ENCODE measurements around the gene ANTXR1. TPM values are rescaled to one million over a fixed set of nuclear protein-coding genes. Genes with fewer than 3 reads are reported as not detected.

ANTXR1 gene
- total and polyA plus RNA-seq, 4 donors: 45.7 to 65.0 (median 47.7) TPM

GRCh38 chr2:69237070-69237670, 224.2 kb downstream of the ANTXR1 start:
- no peaks in the 10 kb centered on the region for H3K27me3 ChIP-seq (ENCODE audit: control insufficient read depth, insufficient read depth, low read length)
- DNase-seq (ENCODE audit: low read depth in 4 of 6, low spot score in 6 of 6): no peak
- no peaks in the 10 kb centered on the region for H3K4me1 ChIP-seq (ENCODE audit: control insufficient read depth, insufficient read depth, low read length)
- H3K27ac ChIP-seq (ENCODE audit: low read depth, low read length): no peak overlapping the region
- no peak overlapping the region for H3K4me3 ChIP-seq (ENCODE audit: low read depth, low read length)
- H3K36me3 ChIP-seq (ENCODE audit: control insufficient read depth, insufficient read depth, low read length): no peaks in the 10 kb centered on the region
- no peaks in the 10 kb centered on the region for H3K9me3 ChIP-seq (ENCODE audit: control insufficient read depth, insufficient read depth, low read length)
- no CpG with 5 or more reads among the region's 6 CpGs for WGBS (ENCODE audit: insufficient coverage)

GRCh38 chr2:69238449-69239031, 225.6 kb downstream of the ANTXR1 start:
- no peaks in the 10 kb centered on the region for H3K27me3 ChIP-seq (ENCODE audit: control insufficient read depth, insufficient read depth, low read length)
- no peaks in the 10 kb centered on the region for H3K9me3 ChIP-seq (ENCODE audit: control insufficient read depth, insufficient read depth, low read length)
- no peak overlapping the region for H3K27ac ChIP-seq (ENCODE audit: low read depth, low read length)
- no peak overlapping the region for H3K4me3 ChIP-seq (ENCODE audit: low read depth, low read length)
- H3K4me1 ChIP-seq (ENCODE audit: control insufficient read depth, insufficient read depth, low read length): no peaks in the 10 kb centered on the region
- 100% methylated on average over 3 of the region's 6 CpGs for WGBS (ENCODE audit: insufficient coverage)
- peaks cover under 1% of the 10 kb centered on the region for H3K36me3 ChIP-seq (ENCODE audit: control insufficient read depth, insufficient read depth, low read length)
- DNase-seq (ENCODE audit: low read depth in 4 of 6, low spot score in 6 of 6): no peak

GRCh38 chr2:69241093-69241492, 228.1 kb downstream of the ANTXR1 start:
- WGBS (ENCODE audit: insufficient coverage): 70% methylated on average over 2 of the region's 7 CpGs
- Histone ChIP-seq H3K9me3 (ENCODE audit: control insufficient read depth, insufficient read depth, low read length) (no peaks in the 10 kb centered on the region), H3K36me3 (ENCODE audit: control insufficient read depth, insufficient read depth, low read length) (peaks cover 11% of the 10 kb centered on the region), H3K27me3 (ENCODE audit: control insufficient read depth, insufficient read depth, low read length) (no peaks in the 10 kb centered on the region), H3K4me1 (ENCODE audit: control insufficient read depth, insufficient read depth, low read length) (no peaks in the 10 kb centered on the region), H3K27ac (ENCODE audit: low read depth, low read length) (peak overlapping the region; percentile 27), H3K4me3 (ENCODE audit: low read depth, low read length) (no peak overlapping the region)
- peak in 1 of 6 donors; percentile 38 for DNase-seq (ENCODE audit: low read depth in 4 of 6, low spot score in 6 of 6)

- H3K4me1 ChIP-seq (ENCODE audit: control insufficient read depth, insufficient read depth, low read length): no peaks in the 10 kb centered on the region
- H3K9me3 ChIP-seq (ENCODE audit: control insufficient read depth, insufficient read depth, low read length): no peaks in the 10 kb centered on the region
- DNase-seq (ENCODE audit: low read depth in 4 of 6, low spot score in 6 of 6): no peak
- H3K27me3 ChIP-seq (ENCODE audit: control insufficient read depth, insufficient read depth, low read length): no peaks in the 10 kb centered on the region
- H3K36me3 ChIP-seq (ENCODE audit: control insufficient read depth, insufficient read depth, low read length): peaks cover 14% of the 10 kb centered on the region
- peak overlapping the region; percentile 45 for H3K27ac ChIP-seq (ENCODE audit: low read depth, low read length)
- 100% methylated on average over 3 of the region's 9 CpGs for WGBS (ENCODE audit: insufficient coverage)
- H3K4me3 ChIP-seq (ENCODE audit: low read depth, low read length): no peak overlapping the region
Observed at GRCh38 chr2:69241664-69242514, 228.9 kb downstream of the ANTXR1 start.

GRCh38 chr2:69242651-69243051, 229.7 kb downstream of the ANTXR1 start:
- Histone ChIP-seq H3K27me3 (ENCODE audit: control insufficient read depth, insufficient read depth, low read length) (no peaks in the 10 kb centered on the region), H3K36me3 (ENCODE audit: control insufficient read depth, insufficient read depth, low read length) (peaks cover 14% of the 10 kb centered on the region), H3K4me3 (ENCODE audit: low read depth, low read length) (no peak overlapping the region), H3K4me1 (ENCODE audit: control insufficient read depth, insufficient read depth, low read length) (no peaks in the 10 kb centered on the region), H3K27ac (ENCODE audit: low read depth, low read length) (peak overlapping the region; percentile 45), H3K9me3 (ENCODE audit: control insufficient read depth, insufficient read depth, low read length) (no peaks in the 10 kb centered on the region)
- 62% methylated on average over 4 of the region's 7 CpGs for WGBS (ENCODE audit: insufficient coverage)
- peak in 2 of 6 donors; percentile 41 to 46 for DNase-seq (ENCODE audit: low read depth in 4 of 6, low spot score in 6 of 6)

- no peak for DNase-seq (ENCODE audit: low read depth in 4 of 6, low spot score in 6 of 6)
- Histone ChIP-seq H3K9me3 (ENCODE audit: control insufficient read depth, insufficient read depth, low read length) (no peaks in the 10 kb centered on the region), H3K27ac (ENCODE audit: low read depth, low read length) (no peak overlapping the region), H3K36me3 (ENCODE audit: control insufficient read depth, insufficient read depth, low read length) (peaks cover 14% of the 10 kb centered on the region), H3K27me3 (ENCODE audit: control insufficient read depth, insufficient read depth, low read length) (no peaks in the 10 kb centered on the region), H3K4me1 (ENCODE audit: control insufficient read depth, insufficient read depth, low read length) (no peaks in the 10 kb centered on the region), H3K4me3 (ENCODE audit: low read depth, low read length) (no peak overlapping the region)
- WGBS (ENCODE audit: insufficient coverage): 85% methylated on average over 3 of the region's 4 CpGs
Observed at GRCh38 chr2:69243652-69244051, 230.7 kb downstream of the ANTXR1 start.

- H3K27me3 ChIP-seq (ENCODE audit: control insufficient read depth, insufficient read depth, low read length): no peaks in the 10 kb centered on the region
- DNase-seq (ENCODE audit: low read depth in 4 of 6, low spot score in 6 of 6): no peak
- peaks cover 14% of the 10 kb centered on the region for H3K36me3 ChIP-seq (ENCODE audit: control insufficient read depth, insufficient read depth, low read length)
- no peaks in the 10 kb centered on the region for H3K4me1 ChIP-seq (ENCODE audit: control insufficient read depth, insufficient read depth, low read length)
- no peak overlapping the region for H3K27ac ChIP-seq (ENCODE audit: low read depth, low read length)
- H3K9me3 ChIP-seq (ENCODE audit: control insufficient read depth, insufficient read depth, low read length): no peaks in the 10 kb centered on the region
- WGBS (ENCODE audit: insufficient coverage): 81% methylated on average over 5 of the region's 6 CpGs
- no peak overlapping the region for H3K4me3 ChIP-seq (ENCODE audit: low read depth, low read length)
Observed at GRCh38 chr2:69244882-69245281, 231.9 kb downstream of the ANTXR1 start.

GRCh38 chr2:69247583-69247982, 234.6 kb downstream of the ANTXR1 start:
- Histone ChIP-seq H3K36me3 (ENCODE audit: control insufficient read depth, insufficient read depth, low read length) (peaks cover 14% of the 10 kb centered on the region), H3K4me3 (ENCODE audit: low read depth, low read length) (no peak overlapping the region), H3K27me3 (ENCODE audit: control insufficient read depth, insufficient read depth, low read length) (no peaks in the 10 kb centered on the region), H3K9me3 (ENCODE audit: control insufficient read depth, insufficient read depth, low read length) (no peaks in the 10 kb centered on the region), H3K4me1 (ENCODE audit: control insufficient read depth, insufficient read depth, low read length) (no peaks in the 10 kb centered on the region), H3K27ac (ENCODE audit: low read depth, low read length) (no peak overlapping the region)
- 59% methylated on average over 7 of the region's 9 CpGs for WGBS (ENCODE audit: insufficient coverage)
- peak in 2 of 6 donors; percentile 27 to 36 for DNase-seq (ENCODE audit: low read depth in 4 of 6, low spot score in 6 of 6)

GRCh38 chr2:69248232-69248631, 235.3 kb downstream of the ANTXR1 start:
- H3K4me1 ChIP-seq (ENCODE audit: control insufficient read depth, insufficient read depth, low read length): no peaks in the 10 kb centered on the region
- DNase-seq (ENCODE audit: low read depth in 4 of 6, low spot score in 6 of 6): no peak
- no peak overlapping the region for H3K27ac ChIP-seq (ENCODE audit: low read depth, low read length)
- peaks cover 14% of the 10 kb centered on the region for H3K36me3 ChIP-seq (ENCODE audit: control insufficient read depth, insufficient read depth, low read length)
- H3K4me3 ChIP-seq (ENCODE audit: low read depth, low read length): no peak overlapping the region
- H3K9me3 ChIP-seq (ENCODE audit: control insufficient read depth, insufficient read depth, low read length): no peaks in the 10 kb centered on the region
- 83% methylated on average over 1 of the region's 4 CpGs for WGBS (ENCODE audit: insufficient coverage)
- H3K27me3 ChIP-seq (ENCODE audit: control insufficient read depth, insufficient read depth, low read length): no peaks in the 10 kb centered on the region

Data from spinal cord (tissue), 10 donors.